Mesothelial cell of epicardium (in vitro differentiated cells): ENCODE data around the gene FRAT1. TPM values are rescaled to one million over a fixed set of nuclear protein-coding genes. Genes with fewer than 3 reads are reported as not detected.

Source experiments
- DNase-seq, 2 experiments: peaks; one replicate each; pipeline ENCODE4 v3.0.0; 2021; ENCODE audit warnings: low spot score in 2 of 2; ENCODE audit not compliant: unreplicated experiment in 2 of 2
- H3K27ac Mint-ChIP-seq: 2 replicates; pipeline ENCODE4 v1.8.0; 2021; ENCODE audit warnings: mixed read lengths
- H3K27me3 Mint-ChIP-seq: 2 replicates; pipeline ENCODE4 v1.8.0; 2021; ENCODE audit warnings: low read depth, mixed read lengths
- H3K36me3 Mint-ChIP-seq: 2 replicates; pipeline ENCODE4 v1.8.0; 2021; ENCODE audit warnings: mixed read lengths
- H3K4me1 Mint-ChIP-seq: 2 replicates; pipeline ENCODE4 v1.8.0; 2021; ENCODE audit warnings: mixed read lengths
- H3K4me3 Mint-ChIP-seq: 2 replicates; pipeline ENCODE4 v1.8.0; 2021; ENCODE audit warnings: mild to moderate bottlenecking, moderate library complexity, mixed read lengths
- H3K9me3 Mint-ChIP-seq: 2 replicates; pipeline ENCODE4 v1.8.0; 2021; ENCODE audit warnings: mixed read lengths
- total RNA-seq: library from RNA; stranded (reverse); gene quantifications from 3 replicates; pipeline ENCODE4 v1.2.1, GENCODE V29; 2021
- TF ChIP-seq, protein P1 (sequence below): fragments of 200-600 bp; sonication (generic); IDR thresholded peaks from one replicate; pipeline ENCODE4 v1.5.0; 2021; ENCODE audit warnings: antibody characterized with exemption; ENCODE audit not compliant: unreplicated experiment

The FRAT1 gene
- total RNA-seq, 1 donor from 2014 or later = 2.9 TPM

DNA sequence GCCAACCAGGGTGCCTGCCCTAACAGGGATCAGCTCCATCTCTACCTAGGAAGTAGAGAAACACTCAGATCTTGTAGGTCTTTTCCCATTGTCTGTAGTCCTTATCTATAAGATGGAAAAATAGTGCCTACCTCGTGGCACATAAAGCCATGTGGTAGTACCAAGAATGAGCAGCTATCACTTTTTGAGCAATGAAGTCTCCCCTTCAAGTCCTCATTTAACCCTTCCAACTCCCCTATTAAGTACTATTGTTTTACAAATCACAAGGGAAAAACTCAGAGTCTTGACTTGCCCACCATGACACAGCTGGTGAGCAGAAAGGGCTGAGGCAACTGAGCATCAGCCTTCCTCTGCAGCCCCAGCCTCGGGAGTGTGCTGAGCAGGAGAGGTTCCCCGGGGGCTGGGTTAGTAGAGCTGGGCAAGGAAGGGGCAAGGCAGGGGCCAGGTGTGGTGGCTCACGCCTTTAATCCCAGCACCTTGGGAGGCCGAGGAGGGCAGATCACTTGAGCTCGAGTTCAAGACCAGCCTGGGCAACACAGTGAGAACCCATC lies 12.2 kb downstream of the FRAT1 start:
- H3K27me3 Mint-ChIP-seq = peaks cover 4% of the 10 kb centered on the region
- H3K4me3 Mint-ChIP-seq = peak overlapping the region; percentile 40
- H3K4me1 Mint-ChIP-seq = peaks cover 38% of the 10 kb centered on the region
- DNase-seq = no peak
- H3K36me3 Mint-ChIP-seq = peaks cover 8% of the 10 kb centered on the region
- TF ChIP-seq, protein P1, sequence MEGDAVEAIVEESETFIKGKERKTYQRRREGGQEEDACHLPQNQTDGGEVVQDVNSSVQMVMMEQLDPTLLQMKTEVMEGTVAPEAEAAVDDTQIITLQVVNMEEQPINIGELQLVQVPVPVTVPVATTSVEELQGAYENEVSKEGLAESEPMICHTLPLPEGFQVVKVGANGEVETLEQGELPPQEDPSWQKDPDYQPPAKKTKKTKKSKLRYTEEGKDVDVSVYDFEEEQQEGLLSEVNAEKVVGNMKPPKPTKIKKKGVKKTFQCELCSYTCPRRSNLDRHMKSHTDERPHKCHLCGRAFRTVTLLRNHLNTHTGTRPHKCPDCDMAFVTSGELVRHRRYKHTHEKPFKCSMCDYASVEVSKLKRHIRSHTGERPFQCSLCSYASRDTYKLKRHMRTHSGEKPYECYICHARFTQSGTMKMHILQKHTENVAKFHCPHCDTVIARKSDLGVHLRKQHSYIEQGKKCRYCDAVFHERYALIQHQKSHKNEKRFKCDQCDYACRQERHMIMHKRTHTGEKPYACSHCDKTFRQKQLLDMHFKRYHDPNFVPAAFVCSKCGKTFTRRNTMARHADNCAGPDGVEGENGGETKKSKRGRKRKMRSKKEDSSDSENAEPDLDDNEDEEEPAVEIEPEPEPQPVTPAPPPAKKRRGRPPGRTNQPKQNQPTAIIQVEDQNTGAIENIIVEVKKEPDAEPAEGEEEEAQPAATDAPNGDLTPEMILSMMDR = no peak
- H3K9me3 Mint-ChIP-seq = no peaks in the 10 kb centered on the region
- no peak overlapping the region for H3K27ac Mint-ChIP-seq

- no peaks in the 10 kb centered on the region for H3K9me3 Mint-ChIP-seq
- H3K36me3 Mint-ChIP-seq = peaks cover 8% of the 10 kb centered on the region
- DNase-seq = peak in 1 of 2 experiments; percentile 40
- H3K27ac Mint-ChIP-seq = peak overlapping the region; percentile 88
- TF ChIP-seq, protein P1 = no peak
- peak overlapping the region; percentile 79 for H3K4me3 Mint-ChIP-seq
- peaks cover 12% of the 10 kb centered on the region for H3K27me3 Mint-ChIP-seq
- peaks cover 52% of the 10 kb centered on the region for H3K4me1 Mint-ChIP-seq
Measured at GRCh38 chr10:97332591-97333350, 13.7 kb downstream of the FRAT1 start.

- H3K36me3 Mint-ChIP-seq = peaks cover 8% of the 10 kb centered on the region
- TF ChIP-seq, protein P1 = no peak
- no peak for DNase-seq
- H3K27ac Mint-ChIP-seq = peak overlapping the region; percentile 88
- H3K9me3 Mint-ChIP-seq = no peaks in the 10 kb centered on the region
- peaks cover 55% of the 10 kb centered on the region for H3K4me1 Mint-ChIP-seq
- peak overlapping the region; percentile 79 for H3K4me3 Mint-ChIP-seq
- peaks cover 15% of the 10 kb centered on the region for H3K27me3 Mint-ChIP-seq
Measured at GRCh38 chr10:97333351-97333600, 14.2 kb downstream of the FRAT1 start.

DNA sequence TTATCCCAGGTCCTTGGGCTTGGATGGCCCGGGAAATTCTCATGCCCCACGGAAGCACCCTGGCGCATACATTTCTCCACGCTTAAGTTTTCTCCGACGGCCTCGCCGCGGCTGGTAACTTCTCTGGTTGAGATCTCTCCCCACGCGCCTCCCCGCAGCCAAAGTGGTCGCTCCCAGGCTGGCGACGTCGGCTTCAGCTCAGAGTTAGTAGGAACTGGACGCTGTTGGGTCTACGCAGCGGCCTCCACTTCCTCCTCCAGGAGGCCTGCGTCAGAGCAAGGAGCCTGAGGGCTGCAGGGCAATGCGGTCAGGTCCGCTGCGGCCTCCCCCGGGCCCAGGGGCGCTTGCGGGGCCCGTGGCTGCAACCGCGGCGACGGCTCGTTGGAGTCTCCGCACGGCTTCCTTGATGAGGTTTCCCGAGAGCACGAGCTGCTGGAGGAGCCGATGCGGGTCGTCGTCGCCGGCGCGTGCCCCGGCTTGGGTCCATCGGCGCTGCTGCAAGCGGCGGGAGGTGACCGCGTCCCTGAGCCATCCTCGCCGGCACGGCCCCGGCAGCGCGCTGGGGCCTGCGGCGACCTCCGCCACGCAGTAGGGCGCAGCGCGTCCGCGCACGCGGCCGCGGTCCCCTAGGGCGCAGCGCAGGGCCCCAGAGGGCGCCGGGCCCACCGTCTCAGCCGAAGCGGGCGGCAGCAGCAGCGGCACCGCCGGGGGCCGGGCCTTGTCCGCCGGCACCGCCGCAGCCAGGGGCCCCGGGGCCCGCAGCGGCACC lies 14.7 kb downstream of the FRAT1 start:
- TF ChIP-seq, protein P1 = no peak
- Mint-ChIP-seq H3K27ac (peak overlapping the region; percentile 88), H3K36me3 (peaks cover 8% of the 10 kb centered on the region), H3K4me3 (peak overlapping the region; percentile 79), H3K9me3 (no peaks in the 10 kb centered on the region), H3K4me1 (peaks cover 53% of the 10 kb centered on the region), H3K27me3 (peaks cover 18% of the 10 kb centered on the region)
- peak in 1 of 2 experiments; percentile 60 for DNase-seq

- H3K27me3 Mint-ChIP-seq = peaks cover 21% of the 10 kb centered on the region
Measured at GRCh38 chr10:97334370-97335175, 15.5 kb downstream of the FRAT1 start, which contains the start of gene FRAT2. FRAT2 (minus strand) TSS chr10:97334729; CDS start chr10:97334572, 157 bp downstream.

More at GRCh38 chr10:97334370-97335175, 15.5 kb downstream of the FRAT1 start, which contains the start of gene FRAT2:
- peaks cover 6% of the 10 kb centered on the region for H3K36me3 Mint-ChIP-seq
- peaks cover 50% of the 10 kb centered on the region for H3K4me1 Mint-ChIP-seq
- H3K27ac Mint-ChIP-seq = peak within 1 kb of the TSS; percentile 88
- no peaks in the 10 kb centered on the region for H3K9me3 Mint-ChIP-seq
- H3K4me3 Mint-ChIP-seq = peak within 1 kb of the TSS; percentile 79
- TF ChIP-seq, protein P1 = no peak
- DNase-seq = peak; percentile 82 to 91
